Measurements from ENCODE around the gene AMH. TPM values are rescaled to one million over a fixed set of nuclear protein-coding genes. Genes with fewer than 3 reads are reported as not detected.

Gene AMH
- total and polyA plus RNA-seq, 12 donors: 0.15 to 1.0 (median 0.41) TPM

DNA sequence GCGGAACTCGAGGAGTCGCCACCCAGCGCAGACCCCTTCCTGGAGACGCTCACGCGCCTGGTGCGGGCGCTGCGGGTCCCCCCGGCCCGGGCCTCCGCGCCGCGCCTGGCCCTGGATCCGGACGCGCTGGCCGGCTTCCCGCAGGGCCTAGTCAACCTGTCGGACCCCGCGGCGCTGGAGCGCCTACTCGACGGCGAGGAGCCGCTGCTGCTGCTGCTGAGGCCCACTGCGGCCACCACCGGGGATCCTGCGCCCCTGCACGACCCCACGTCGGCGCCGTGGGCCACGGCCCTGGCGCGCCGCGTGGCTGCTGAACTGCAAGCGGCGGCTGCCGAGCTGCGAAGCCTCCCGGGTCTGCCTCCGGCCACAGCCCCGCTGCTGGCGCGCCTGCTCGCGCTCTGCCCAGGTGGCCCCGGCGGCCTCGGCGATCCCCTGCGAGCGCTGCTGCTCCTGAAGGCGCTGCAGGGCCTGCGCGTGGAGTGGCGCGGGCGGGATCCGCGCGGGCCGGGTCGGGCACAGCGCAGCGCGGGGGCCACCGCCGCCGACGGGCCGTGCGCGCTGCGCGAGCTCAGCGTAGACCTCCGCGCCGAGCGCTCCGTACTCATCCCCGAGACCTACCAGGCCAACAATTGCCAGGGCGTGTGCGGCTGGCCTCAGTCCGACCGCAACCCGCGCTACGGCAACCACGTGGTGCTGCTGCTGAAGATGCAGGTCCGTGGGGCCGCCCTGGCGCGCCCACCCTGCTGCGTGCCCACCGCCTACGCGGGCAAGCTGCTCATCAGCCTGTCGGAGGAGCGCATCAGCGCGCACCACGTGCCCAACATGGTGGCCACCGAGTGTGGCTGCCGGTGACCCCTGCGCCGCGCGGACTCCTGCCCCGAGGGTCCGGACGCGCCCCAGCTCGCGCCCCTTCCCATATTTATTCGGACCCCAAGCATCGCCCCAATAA lies 2.3 kb downstream of the AMH start:
- Histone ChIP-seq H3K4me1 (peaks cover 8 to 51% (median 44%) of the 10 kb centered on the region in 9 donors), H3K9me3 (no peaks in the 10 kb centered on the region), H3K27me3 (peaks cover 36 to 59% (median 52%) of the 10 kb centered on the region in 7 donors), H3K36me3 (peaks cover 0 to 25% (median 13%) of the 10 kb centered on the region in 9 donors), H3K27ac (no peak overlapping the region), H3K4me3 (peak overlapping the region in 6 of 10 donors; percentile 7 to 34 (median 20))
- WGBS, 2 donors: 2 to 6% methylated on average over 107 to 125 of the region's 125 CpGs
- intact Hi-C loops (cut with DNase I): no loop called here
- TF ChIP-seq, protein P1, sequence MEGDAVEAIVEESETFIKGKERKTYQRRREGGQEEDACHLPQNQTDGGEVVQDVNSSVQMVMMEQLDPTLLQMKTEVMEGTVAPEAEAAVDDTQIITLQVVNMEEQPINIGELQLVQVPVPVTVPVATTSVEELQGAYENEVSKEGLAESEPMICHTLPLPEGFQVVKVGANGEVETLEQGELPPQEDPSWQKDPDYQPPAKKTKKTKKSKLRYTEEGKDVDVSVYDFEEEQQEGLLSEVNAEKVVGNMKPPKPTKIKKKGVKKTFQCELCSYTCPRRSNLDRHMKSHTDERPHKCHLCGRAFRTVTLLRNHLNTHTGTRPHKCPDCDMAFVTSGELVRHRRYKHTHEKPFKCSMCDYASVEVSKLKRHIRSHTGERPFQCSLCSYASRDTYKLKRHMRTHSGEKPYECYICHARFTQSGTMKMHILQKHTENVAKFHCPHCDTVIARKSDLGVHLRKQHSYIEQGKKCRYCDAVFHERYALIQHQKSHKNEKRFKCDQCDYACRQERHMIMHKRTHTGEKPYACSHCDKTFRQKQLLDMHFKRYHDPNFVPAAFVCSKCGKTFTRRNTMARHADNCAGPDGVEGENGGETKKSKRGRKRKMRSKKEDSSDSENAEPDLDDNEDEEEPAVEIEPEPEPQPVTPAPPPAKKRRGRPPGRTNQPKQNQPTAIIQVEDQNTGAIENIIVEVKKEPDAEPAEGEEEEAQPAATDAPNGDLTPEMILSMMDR (IDR thresholded peaks at IDR 0.05): no peak
- no peak for ATAC-seq
- no peak for DNase-seq

DNA sequence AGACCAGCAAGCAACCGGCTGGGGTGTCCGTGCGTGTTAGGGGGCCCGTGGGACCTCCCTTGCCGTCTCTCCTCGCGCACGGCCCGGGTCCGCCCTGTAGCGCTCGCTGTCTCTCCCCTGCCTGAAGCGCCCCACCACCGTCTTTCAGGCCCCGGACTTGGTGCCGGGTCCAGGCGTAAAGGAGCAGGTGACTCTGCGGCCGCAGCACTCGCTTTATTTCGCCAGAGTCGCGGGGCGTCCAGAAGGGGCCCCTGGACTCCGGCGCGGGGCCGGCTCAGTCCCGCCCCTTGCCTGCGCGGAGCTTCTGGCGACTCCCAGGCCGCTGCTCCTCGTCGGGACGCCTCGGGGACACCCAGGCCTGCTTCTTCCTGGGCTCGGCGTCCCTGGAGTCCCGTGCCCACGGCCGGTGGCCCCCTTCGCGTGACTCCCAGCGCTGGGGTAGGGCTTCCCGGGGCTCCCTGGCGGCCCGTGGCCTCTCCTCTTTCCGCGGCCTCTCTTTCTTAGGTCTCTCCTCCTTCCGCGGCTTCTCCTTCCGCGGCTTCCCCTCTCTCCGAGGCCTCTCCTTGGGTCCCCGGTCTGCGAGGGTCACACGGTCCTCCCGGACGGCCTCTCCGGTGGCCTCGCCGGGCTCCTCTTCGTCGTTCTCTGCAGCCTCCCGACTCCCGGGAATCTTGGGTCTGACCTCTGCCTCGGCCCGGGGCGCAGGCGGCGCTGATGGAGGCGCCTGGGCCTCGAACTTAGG lies 3.1 kb downstream of the AMH start:
- DNase-seq: no peak
- ATAC-seq: no peak
- intact Hi-C loops (cut with DNase I): no loop called here
- peak overlapping the region in 7 of 10 donors; percentile 5 to 34 (median 19) for H3K4me3 ChIP-seq
- peaks cover 8 to 45% (median 36%) of the 10 kb centered on the region in 9 donors for H3K4me1 ChIP-seq
- H3K27me3 ChIP-seq: peaks cover 36 to 59% (median 52%) of the 10 kb centered on the region in 7 donors
- H3K9me3 ChIP-seq: no peaks in the 10 kb centered on the region
- no peak overlapping the region for H3K27ac ChIP-seq
- peaks cover 0 to 16% (median 4%) of the 10 kb centered on the region in 9 donors for H3K36me3 ChIP-seq
- WGBS, 2 donors: 8 to 10% methylated on average over 70 to 74 of the region's 74 CpGs
- TF ChIP-seq, protein P1 (IDR thresholded peaks at IDR 0.05): no peak

DNA sequence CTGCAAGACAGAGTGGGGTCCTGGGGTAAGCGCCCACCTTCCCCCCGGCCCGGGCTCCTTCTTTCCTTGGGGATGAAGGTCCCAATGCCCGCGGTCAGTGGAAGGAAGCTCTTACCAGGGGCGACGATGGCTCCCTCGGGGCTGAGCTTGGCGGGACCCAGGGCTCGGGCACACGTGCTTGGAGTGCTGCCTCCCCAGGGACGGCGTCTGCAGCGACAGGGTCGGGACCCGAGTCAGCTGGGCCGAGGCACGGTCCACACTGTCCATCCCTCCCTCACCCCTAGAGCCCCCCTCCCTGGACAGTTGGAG lies 3.6 kb downstream of the AMH start:
- no peaks in the 10 kb centered on the region for H3K9me3 ChIP-seq
- H3K36me3 ChIP-seq: peaks cover 0 to 11% (median 0%) of the 10 kb centered on the region in 9 donors
- DNase-seq: no peak
- intact Hi-C loops (cut with DNase I): no loop called here
- H3K27me3 ChIP-seq: peaks cover 36 to 59% (median 52%) of the 10 kb centered on the region in 7 donors
- no peak for ATAC-seq
- H3K4me1 ChIP-seq: peaks cover 8 to 43% (median 36%) of the 10 kb centered on the region in 9 donors
- 5 to 6% methylated on average over 18 of the region's 18 CpGs for WGBS, 2 donors
- TF ChIP-seq, protein P1 (IDR thresholded peaks at IDR 0.05): no peak
- no peak overlapping the region for H3K27ac ChIP-seq
- H3K4me3 ChIP-seq: peak overlapping the region in 6 of 10 donors; percentile 0 to 34 (median 20)
